HepG2 (cell line): ENCODE measurements around the gene FIS1.
A peak's percentile ranks its signal among the peaks of the same experiment; 100 is the strongest.

Experiments used
- CREB1 ChIP-seq, 2 experiments: fragments of 450-650 bp in 1 of 2; IDR thresholded peaks; 2 replicates each; pipeline ENCODE4 v1.6.1; 2016 to 2017; ENCODE audit warnings: control low read depth in 1 of 2, mild to moderate bottlenecking in 1 of 2, missing compliant biosample characterization in 1 of 2, missing genetic modification characterization in 1 of 2
- FIP1L1 ChIP-seq: fragments of 200-400 bp; formaldehyde crosslinking; IDR thresholded peaks from 2 replicates; pipeline ENCODE4 v1.6.1; 2018; ENCODE audit warnings: low read depth, mild to moderate bottlenecking, low read length, moderate library complexity, borderline replicate concordance; ENCODE audit not compliant: insufficient read depth
- HDAC1 ChIP-seq: sonication (generic); formaldehyde crosslinking; IDR thresholded peaks from 2 replicates; pipeline ENCODE4 v1.5.1; 2020; ENCODE audit warnings: mild to moderate bottlenecking, missing genetic modification reagents
- NFIB ChIP-seq: sonication (generic); formaldehyde crosslinking; IDR thresholded peaks from 2 replicates; pipeline ENCODE4 v1.9.0; 2021; ENCODE audit warnings: missing genetic modification reagents, mild to moderate bottlenecking, borderline replicate concordance
- NR1H2 ChIP-seq: sonication (generic); formaldehyde crosslinking; IDR thresholded peaks from 2 replicates; pipeline ENCODE4 v1.8.1; 2022; ENCODE audit warnings: low read depth, missing genetic modification reagents, borderline replicate concordance
- TARDBP ChIP-seq: sonication (generic); formaldehyde crosslinking; IDR thresholded peaks from 2 replicates; pipeline ENCODE4 v1.8.0; 2022; ENCODE audit warnings: mild to moderate bottlenecking, missing genetic modification reagents
- ZBTB7A ChIP-seq: sonication (generic); formaldehyde crosslinking; IDR thresholded peaks from 2 replicates; pipeline ENCODE4 v1.8.0; 2022; ENCODE audit warnings: mild to moderate bottlenecking, missing genetic modification reagents
- ZNF121 ChIP-seq: sonication (generic); formaldehyde crosslinking; IDR thresholded peaks from 2 replicates; pipeline ENCODE4 v1.5.0; 2020; ENCODE audit warnings: mild to moderate bottlenecking, missing genetic modification reagents
- ZNF205 ChIP-seq: IDR thresholded peaks from 2 replicates; pipeline ENCODE4 v1.6.1; 2018; ENCODE audit warnings: missing biosample characterization, missing genetic modification reagents
- ZNF552 ChIP-seq: sonication (generic); formaldehyde crosslinking; IDR thresholded peaks from 2 replicates; pipeline ENCODE4 v1.9.0; 2022; ENCODE audit warnings: missing genetic modification reagents, mild to moderate bottlenecking, borderline replicate concordance
- ZNF569 ChIP-seq: sonication (generic); formaldehyde crosslinking; IDR thresholded peaks from 2 replicates; pipeline ENCODE4 v1.5.0; 2020; ENCODE audit warnings: mild to moderate bottlenecking, missing genetic modification reagents, moderate library complexity, borderline replicate concordance
- TF ChIP-seq, protein P1 (sequence below): sonication (generic); formaldehyde crosslinking; IDR thresholded peaks from 2 replicates; pipeline ENCODE4 v1.5.0; 2020; ENCODE audit warnings: mild to moderate bottlenecking, missing genetic modification reagents, moderate library complexity
- TF ChIP-seq, protein P2 (sequence below), 2 experiments: sonication (generic) in 1 of 2; formaldehyde crosslinking in 1 of 2; IDR thresholded peaks; 2 replicates each; pipeline versions ENCODE4 v1.5.1 to v1.6.1; 2011 to 2020; ENCODE audit warnings: borderline replicate concordance in 1 of 2, low read depth in 1 of 2, low read length in 1 of 2, mild to moderate bottlenecking in 1 of 2, missing genetic modification reagents in 1 of 2, moderate library complexity in 1 of 2

DNA sequence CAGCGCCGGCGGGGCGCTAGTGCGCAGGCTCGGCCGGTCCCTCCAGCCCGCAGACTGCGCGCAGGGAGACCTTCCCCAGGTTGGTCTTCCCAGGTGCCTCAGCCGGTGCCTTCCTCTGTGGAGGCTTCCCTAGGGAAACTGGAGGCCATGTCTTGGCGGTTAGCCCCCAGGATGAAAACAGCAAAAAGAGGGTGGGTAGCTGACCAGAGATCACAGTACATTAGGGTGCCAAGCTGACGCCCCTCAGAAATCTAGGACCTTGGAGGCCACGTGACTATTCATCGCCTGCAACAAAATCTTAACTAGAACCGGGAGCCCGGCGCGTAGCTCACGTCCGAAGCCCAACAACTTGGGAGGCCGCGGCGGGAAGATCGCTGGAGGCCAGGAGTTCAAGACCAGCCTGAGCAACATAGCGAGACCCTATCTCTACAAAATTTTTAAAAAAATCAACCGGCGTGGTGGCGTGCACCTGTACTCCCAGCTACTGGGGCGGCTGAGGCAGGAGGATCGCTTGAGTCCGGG is 327 bp upstream of the FIS1 start:
- TF ChIP-seq TARDBP (no peak), NFIB (no peak), HDAC1 (CRISPR knock-in tag) (no peak), ZNF121 (CRISPR knock-in tag) (no peak), NR1H2 (CRISPR knock-in tag) (no peak), CREB1 (IDR thresholded peaks at IDR 0.05) (no peak), CREB1 (CRISPR knock-in tag; IDR thresholded peaks at IDR 0.05) (no peak), ZBTB7A (peak; percentile 66; the same call in 1 of the 2 replicates), FIP1L1 (no peak), ZNF552 (CRISPR knock-in tag) (no peak), ZNF569 (CRISPR knock-in tag) (no peak), ZNF205 (CRISPR knock-in tag) (no peak)
- TF ChIP-seq, protein P1, sequence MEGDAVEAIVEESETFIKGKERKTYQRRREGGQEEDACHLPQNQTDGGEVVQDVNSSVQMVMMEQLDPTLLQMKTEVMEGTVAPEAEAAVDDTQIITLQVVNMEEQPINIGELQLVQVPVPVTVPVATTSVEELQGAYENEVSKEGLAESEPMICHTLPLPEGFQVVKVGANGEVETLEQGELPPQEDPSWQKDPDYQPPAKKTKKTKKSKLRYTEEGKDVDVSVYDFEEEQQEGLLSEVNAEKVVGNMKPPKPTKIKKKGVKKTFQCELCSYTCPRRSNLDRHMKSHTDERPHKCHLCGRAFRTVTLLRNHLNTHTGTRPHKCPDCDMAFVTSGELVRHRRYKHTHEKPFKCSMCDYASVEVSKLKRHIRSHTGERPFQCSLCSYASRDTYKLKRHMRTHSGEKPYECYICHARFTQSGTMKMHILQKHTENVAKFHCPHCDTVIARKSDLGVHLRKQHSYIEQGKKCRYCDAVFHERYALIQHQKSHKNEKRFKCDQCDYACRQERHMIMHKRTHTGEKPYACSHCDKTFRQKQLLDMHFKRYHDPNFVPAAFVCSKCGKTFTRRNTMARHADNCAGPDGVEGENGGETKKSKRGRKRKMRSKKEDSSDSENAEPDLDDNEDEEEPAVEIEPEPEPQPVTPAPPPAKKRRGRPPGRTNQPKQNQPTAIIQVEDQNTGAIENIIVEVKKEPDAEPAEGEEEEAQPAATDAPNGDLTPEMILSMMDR (CRISPR knock-in tag): no peak
- TF ChIP-seq, protein P2, sequence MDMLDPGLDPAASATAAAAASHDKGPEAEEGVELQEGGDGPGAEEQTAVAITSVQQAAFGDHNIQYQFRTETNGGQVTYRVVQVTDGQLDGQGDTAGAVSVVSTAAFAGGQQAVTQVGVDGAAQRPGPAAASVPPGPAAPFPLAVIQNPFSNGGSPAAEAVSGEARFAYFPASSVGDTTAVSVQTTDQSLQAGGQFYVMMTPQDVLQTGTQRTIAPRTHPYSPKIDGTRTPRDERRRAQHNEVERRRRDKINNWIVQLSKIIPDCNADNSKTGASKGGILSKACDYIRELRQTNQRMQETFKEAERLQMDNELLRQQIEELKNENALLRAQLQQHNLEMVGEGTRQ (IDR thresholded peaks at IDR 0.05; ENCODE audit: low read depth, low read length): no peak
- TF ChIP-seq, protein P2 (CRISPR knock-in tag; IDR thresholded peaks at IDR 0.05; ENCODE audit: borderline replicate concordance): peak; percentile 69; the same call in 1 of the 2 replicates
